Testis (tissue), 2 donors: ENCODE results near the gene UBE2V1.

ENCODE experiments used
- CTCF ChIP-seq, 3 experiments: fragments of 450-650 bp in 2 of 3; fragments of 200-600 bp in 1 of 3; sonication (generic) in 1 of 3; IDR thresholded peaks; one replicate each; pipeline ENCODE4 v1.5.1; 2016 to 2019; ENCODE audit warnings: antibody characterized with exemption in 3 of 3, mild to moderate bottlenecking in 2 of 3, moderate library complexity in 1 of 3
- POLR2A ChIP-seq: fragments of 450-650 bp; IDR thresholded peaks from one replicate; pipeline ENCODE4 v1.6.1; 2017; ENCODE audit warnings: antibody characterized with exemption, mild to moderate bottlenecking, moderate library complexity

GRCh38 chr20:50085146-50085480 lies 27.8 kb downstream of the UBE2V1 start:
- no peak for TF ChIP-seq CTCF (IDR thresholded peaks at IDR 0.05)
- TF ChIP-seq POLR2A = no peak
